Measurements from ENCODE around the gene GBA3. TPM values are rescaled to one million over a fixed set of nuclear protein-coding genes. Genes with fewer than 3 reads are reported as not detected.

GBA3 gene
- total and polyA plus RNA-seq, 2 experiments from 2014 or later, result not detected

DNA sequence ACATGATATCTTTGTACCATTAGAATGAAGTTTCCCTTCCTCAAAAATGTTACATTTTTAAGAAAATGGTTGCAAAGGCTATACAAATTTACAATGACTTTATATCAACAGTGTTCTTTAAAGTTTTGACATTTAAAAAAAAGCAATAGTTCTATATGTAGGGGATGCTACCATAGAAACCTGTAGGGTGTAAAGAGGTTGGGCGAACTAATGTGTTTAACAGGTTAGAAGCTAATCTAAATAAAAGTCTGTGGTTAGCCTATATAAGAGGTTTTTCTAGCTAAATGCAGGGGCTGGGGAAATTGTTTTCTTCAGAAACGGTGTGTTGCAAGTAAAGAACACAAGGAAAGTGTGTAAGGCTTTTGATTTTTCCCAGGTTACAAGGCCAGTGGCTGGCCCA is 73.3 kb downstream of the GBA3 start:
- no peaks in the 10 kb centered on the region for H4K20me1 ChIP-seq (replicated peaks; ENCODE audit: insufficient read depth)
- Mint-ChIP-seq H3K27me3 (ENCODE audit: insufficient read depth, low read depth, poor library complexity) (peaks cover 5% of the 10 kb centered on the region), H3K9me3 (peaks cover 6% of the 10 kb centered on the region), H3K27ac (no peak overlapping the region), H3K36me3 (ENCODE audit: low read depth) (peaks cover 4% of the 10 kb centered on the region; the same call in 1 of the 3 replicates), H3K4me1 (peaks cover 14% of the 10 kb centered on the region; the same call in 2 of the 3 replicates), H3K4me3 (no peak overlapping the region)
- H3K4me2 ChIP-seq, result no peak overlapping the region
- TF ChIP-seq EZH2phosphoT487 (IDR thresholded peaks at IDR 0.05; ENCODE audit: unreplicated experiment) (no peak), ZNF462 (CRISPR knock-in tag; IDR thresholded peaks at IDR 0.05) (no peak), ZNF331 (CRISPR knock-in tag; IDR thresholded peaks at IDR 0.05; ENCODE audit: low read depth) (no peak), STAT1 (IDR thresholded peaks at IDR 0.05; ENCODE audit: unreplicated experiment) (no peak), NANOG (IDR thresholded peaks at IDR 0.05; ENCODE audit: borderline replicate concordance) (no peak), JUNB (IDR thresholded peaks at IDR 0.05; ENCODE audit: unreplicated experiment) (no peak), POLR2AphosphoS5 (IDR thresholded peaks at IDR 0.05; ENCODE audit: low read depth) (no peak), EZH2 (IDR thresholded peaks at IDR 0.05; ENCODE audit: low read depth, unreplicated experiment) (no peak), CREB1 (CRISPR knock-in tag; IDR thresholded peaks at IDR 0.05; ENCODE audit: low read depth) (no peak), ZNF114 (CRISPR knock-in tag; IDR thresholded peaks at IDR 0.05) (no peak)
- TF ChIP-seq, protein P1, sequence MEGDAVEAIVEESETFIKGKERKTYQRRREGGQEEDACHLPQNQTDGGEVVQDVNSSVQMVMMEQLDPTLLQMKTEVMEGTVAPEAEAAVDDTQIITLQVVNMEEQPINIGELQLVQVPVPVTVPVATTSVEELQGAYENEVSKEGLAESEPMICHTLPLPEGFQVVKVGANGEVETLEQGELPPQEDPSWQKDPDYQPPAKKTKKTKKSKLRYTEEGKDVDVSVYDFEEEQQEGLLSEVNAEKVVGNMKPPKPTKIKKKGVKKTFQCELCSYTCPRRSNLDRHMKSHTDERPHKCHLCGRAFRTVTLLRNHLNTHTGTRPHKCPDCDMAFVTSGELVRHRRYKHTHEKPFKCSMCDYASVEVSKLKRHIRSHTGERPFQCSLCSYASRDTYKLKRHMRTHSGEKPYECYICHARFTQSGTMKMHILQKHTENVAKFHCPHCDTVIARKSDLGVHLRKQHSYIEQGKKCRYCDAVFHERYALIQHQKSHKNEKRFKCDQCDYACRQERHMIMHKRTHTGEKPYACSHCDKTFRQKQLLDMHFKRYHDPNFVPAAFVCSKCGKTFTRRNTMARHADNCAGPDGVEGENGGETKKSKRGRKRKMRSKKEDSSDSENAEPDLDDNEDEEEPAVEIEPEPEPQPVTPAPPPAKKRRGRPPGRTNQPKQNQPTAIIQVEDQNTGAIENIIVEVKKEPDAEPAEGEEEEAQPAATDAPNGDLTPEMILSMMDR (conservative IDR thresholded peaks at IDR 0.05; ENCODE audit: low read depth in 2 of 2), result no peak
- no peaks in the 10 kb centered on the region for H3K9me2 ChIP-seq (ENCODE audit: insufficient read depth)
- no peak for ATAC-seq
- H2AFZ ChIP-seq, result no peak overlapping the region
- no peak overlapping the region for H3K4me3 ChIP-seq
- H3K36me3 ChIP-seq (ENCODE audit: insufficient read depth), result no peaks in the 10 kb centered on the region
- DNase-seq (ENCODE audit: low spot score), result no peak
- H3K27me3 ChIP-seq (ENCODE audit: insufficient read depth), result no peaks in the 10 kb centered on the region
- no peaks in the 10 kb centered on the region for H3K79me2 ChIP-seq (replicated peaks; ENCODE audit: insufficient read depth)
- H3K4me1 ChIP-seq (ENCODE audit: insufficient read depth), result no peaks in the 10 kb centered on the region; the same call in 1 of the 2 replicates
- no peaks in the 10 kb centered on the region for H3F3A ChIP-seq (replicated peaks; ENCODE audit: low read depth)
- H3K27ac ChIP-seq (ENCODE audit: low read depth), result no peak overlapping the region
